ENCODE data around the gene CKAP5.

DNA sequence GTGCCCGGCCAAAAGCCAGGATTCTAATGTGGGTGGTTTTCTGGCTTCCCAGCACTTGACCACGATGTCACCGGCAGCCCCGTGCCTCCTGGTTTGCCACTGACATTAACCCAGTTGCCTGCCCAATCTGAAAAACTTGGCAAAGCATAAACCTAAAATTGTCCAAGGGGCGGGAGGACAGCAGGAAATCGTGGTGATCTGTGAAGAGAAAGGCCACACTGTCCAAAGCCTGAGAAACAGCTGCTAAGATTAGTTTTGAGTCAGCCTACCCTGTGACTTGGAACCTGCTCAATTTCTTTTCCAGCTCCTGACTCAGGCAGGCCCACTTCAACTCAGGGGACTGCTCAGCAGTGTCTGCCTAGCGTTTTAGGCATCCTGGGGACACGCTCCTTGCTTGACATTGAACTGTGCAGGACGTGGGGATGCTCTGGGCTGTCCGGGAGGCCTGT is 135.2 kb downstream of the CKAP5 start:
- TF ChIP-seq SP1 (IDR thresholded peaks at IDR 0.05) = no peak
- TF ChIP-seq TARDBP (IDR thresholded peaks at IDR 0.05) = no peak
- TF ChIP-seq BHLHE40 (IDR thresholded peaks at IDR 0.05; ENCODE audit: borderline replicate concordance) = no peak
- TF ChIP-seq HDGF (IDR thresholded peaks at IDR 0.05; ENCODE audit: borderline replicate concordance) = no peak
- no peak for TF ChIP-seq NFRKB (IDR thresholded peaks at IDR 0.05)
- TF ChIP-seq SUZ12 (IDR thresholded peaks at IDR 0.05) = no peak
- no peak for TF ChIP-seq FOXK2 (IDR thresholded peaks at IDR 0.05)
